RWPE1 (cell line): ENCODE results near the gene RNF227.
"Not testable (repeated sequence)": the region's sequence is repeated elsewhere in the genome, so short reads cannot be mapped to it uniquely, and the experiment has no call there.

Experiments used
- CTCF ChIA-PET: fragments of 350-600 bp; sonication (Branson Sonifier 250); formaldehyde crosslinking; extraction: SDS; loops from one replicate; lab custom pipeline; 2021; lab: Yijun Ruan, JAX
- POLR2A ChIA-PET: fragments of 400-600 bp; formaldehyde crosslinking; extraction: SDS; loops from one replicate; lab custom pipeline; 2020; ENCODE audit warnings: antibody characterized with exemption; ENCODE audit not compliant: low non-redundant PET; lab: Yijun Ruan, JAX
- DNase-seq: peaks from one replicate; pipeline ENCODE4 v3.0.0; 2012; ENCODE audit warnings: low spot score
- H3K27ac ChIP-seq: fragments of 450-650 bp; 2 replicates; pipeline ENCODE4 v1.5.1; 2017
- CTCF ChIP-seq: fragments of 450-650 bp; conservative IDR thresholded peaks from 2 replicates; pipeline ENCODE4 v1.5.1; 2017; ENCODE audit warnings: low read depth, mild to moderate bottlenecking

Gene RNF227

GRCh38 chr17:7875804-7876370, 40.2 kb downstream of the RNF227 start:
- no peak for TF ChIP-seq CTCF
- ChIA-PET CTCF (no interaction called here), POLR2A (no interaction called here)
- DNase-seq = no peak
- no peak overlapping the region for H3K27ac ChIP-seq

- CTCF ChIA-PET = interaction anchor here (0.5 to 0.6 kb wide), 2 partner anchors 16 to 126 kb away, joined by 3 read pairs; partner anchors contain the start of gene NAA38
- no peak for DNase-seq
- TF ChIP-seq CTCF = no peak
- H3K27ac ChIP-seq = no peak overlapping the region
- POLR2A ChIA-PET = no interaction called here
Measured at GRCh38 chr17:7873051-7873450, 43.0 kb downstream of the RNF227 start.

- TF ChIP-seq CTCF = no peak
- POLR2A ChIA-PET = no interaction called here
- H3K27ac ChIP-seq = peak overlapping the region; percentile 70
- CTCF ChIA-PET = interaction anchor here (0.6 to 1.8 kb wide), 3 partner anchors 45 to 173 kb away, joined by 3 to 9 read pairs (median 4); no protein-coding TSS in a partner anchor
- peak; percentile 72 for DNase-seq
Measured at GRCh38 chr17:7867881-7868329, 48.2 kb downstream of the RNF227 start.

- DNase-seq = no peak
- CTCF ChIA-PET = interaction anchor here (1.4 to 1.7 kb wide), 3 partner anchors 8 to 176 kb away, joined by 3 to 4 read pairs (median 4); partner anchors contain the start of genes CHD3 and NAA38
- no peak for TF ChIP-seq CTCF
- POLR2A ChIA-PET = no interaction called here
- H3K27ac ChIP-seq = no peak overlapping the region
Measured at GRCh38 chr17:7864995-7865650, 51.0 kb downstream of the RNF227 start.

GRCh38 chr17:7864384-7864783, 51.7 kb downstream of the RNF227 start:
- DNase-seq, POLR2A ChIA-PET: not testable (repeated sequence)
- peak overlapping the region; percentile 38 for H3K27ac ChIP-seq
- CTCF ChIA-PET = interaction anchor here (0.6 to 1.9 kb wide), 4 partner anchors 25 to 192 kb away, joined by 3 to 5 read pairs (median 4); partner anchors contain the start of gene CHD3
